Subcutaneous abdominal adipose tissue (tissue), 5 donors: Measurements from ENCODE around the gene TRH.
A peak's percentile ranks its signal among the peaks of the same experiment; 100 is the strongest.
"Not testable (repeated sequence)": the region's sequence is repeated elsewhere in the genome, so short reads cannot be mapped to it uniquely, and the experiment has no call there.

Source experiments
- H3K27ac ChIP-seq: one replicate; pipeline ENCODE4 v1.7.0; 2013; ENCODE audit warnings: low read depth, mild to moderate bottlenecking, inconsistent platforms, low read length, moderate library complexity
- H3K27me3 ChIP-seq, 5 donors: one replicate each; pipeline ENCODE4 v1.7.0; 2013; ENCODE audit warnings: low read length in 5 of 5, inconsistent platforms in 1 of 5; ENCODE audit not compliant: control insufficient read depth in 5 of 5, insufficient read depth in 4 of 5
- H3K36me3 ChIP-seq, 5 donors: one replicate each; pipeline ENCODE4 v1.7.0; 2013; ENCODE audit warnings: low read length in 5 of 5; ENCODE audit not compliant: control insufficient read depth in 5 of 5, insufficient read depth in 5 of 5
- H3K4me1 ChIP-seq, 5 donors: one replicate each; pipeline ENCODE4 v1.7.0; 2013; ENCODE audit warnings: low read length in 5 of 5, mild to moderate bottlenecking in 3 of 5, moderate library complexity in 1 of 5; ENCODE audit not compliant: control insufficient read depth in 5 of 5, insufficient read depth in 5 of 5
- H3K4me3 ChIP-seq, 5 donors: one replicate each; pipeline ENCODE4 v1.7.0; 2013; ENCODE audit warnings: low read length in 5 of 5, low read depth in 1 of 5
- H3K9ac ChIP-seq, 5 donors: one replicate each; pipeline ENCODE4 v1.7.0; 2013; ENCODE audit warnings: low read length in 5 of 5, mild to moderate bottlenecking in 4 of 5, moderate library complexity in 3 of 5
- H3K9me3 ChIP-seq, 5 donors: one replicate each; pipeline ENCODE4 v1.7.0; 2013; ENCODE audit warnings: low read length in 5 of 5; ENCODE audit not compliant: control insufficient read depth in 5 of 5
- donor health status: healthy.
- donor health status: healthy.
- donor health status: healthy.
- donor health status: healthy.
- donor health status: healthy.

TRH gene

DNA sequence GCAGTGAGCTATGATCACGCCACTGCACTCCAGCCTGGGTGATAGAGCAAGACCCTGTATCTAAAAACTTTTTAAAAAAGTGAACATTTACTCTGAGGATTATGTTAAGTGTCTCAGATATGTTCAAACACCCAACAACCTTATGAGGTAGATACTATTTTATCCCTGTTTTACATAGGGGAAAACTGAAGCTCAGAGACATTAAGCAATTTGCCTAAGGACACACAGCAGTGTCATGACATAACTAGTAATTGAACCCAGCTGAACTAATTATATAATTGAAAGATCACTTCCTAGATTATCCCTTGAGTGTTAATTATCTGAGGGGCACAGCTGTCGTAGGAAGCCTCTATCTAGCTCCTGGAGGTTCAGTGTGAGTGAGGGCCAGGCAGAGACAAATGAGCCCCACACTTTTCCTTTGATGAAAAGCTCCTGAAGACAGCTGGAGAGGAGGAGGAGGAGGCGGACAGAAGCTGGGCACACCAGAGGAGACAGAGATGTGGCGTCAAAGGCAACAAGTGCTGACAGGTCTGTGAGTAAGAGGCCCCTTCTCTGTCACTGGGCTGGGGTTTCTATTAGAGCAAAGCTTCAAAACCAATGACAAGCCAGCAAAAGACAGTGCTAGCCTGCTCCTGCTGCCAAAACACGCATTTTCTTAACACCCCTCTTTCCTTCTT is 20.5 kb downstream of the TRH start:
- Histone ChIP-seq H3K27me3 (peaks cover 0 to 5% (median 4%) of the 10 kb centered on the region in 5 donors), H3K9ac (no peak overlapping the region), H3K4me3 (no peak overlapping the region), H3K27ac (no peak overlapping the region), H3K9me3 (peaks cover 0 to 4% (median 0%) of the 10 kb centered on the region in 5 donors), H3K4me1 (no peaks in the 10 kb centered on the region), H3K36me3 (no peaks in the 10 kb centered on the region)

DNA sequence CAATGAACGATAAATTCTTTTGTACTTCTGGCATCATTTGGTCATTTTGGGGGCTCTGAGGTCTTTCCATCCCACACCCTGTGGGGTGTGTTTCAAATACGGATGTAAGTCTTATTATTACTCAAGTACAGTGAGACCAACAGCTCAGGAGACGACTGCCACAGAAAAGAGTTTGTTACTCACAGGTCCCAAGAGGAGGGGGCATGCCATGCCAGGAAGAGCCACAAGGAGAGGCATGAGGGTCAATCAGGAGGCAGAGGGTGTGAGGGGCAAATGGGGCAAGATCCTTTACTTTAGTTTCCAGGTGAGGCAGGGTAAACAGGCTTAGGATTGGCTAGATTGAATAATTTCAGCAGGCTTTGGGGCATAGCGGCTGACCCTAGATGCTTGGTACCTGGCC is 21.6 kb downstream of the TRH start:
- Histone ChIP-seq H3K9ac (no peak overlapping the region), H3K9me3 (peaks cover 0 to 1% (median 0%) of the 10 kb centered on the region in 5 donors), H3K27me3 (peaks cover 0 to 5% (median 3%) of the 10 kb centered on the region in 5 donors), H3K4me3 (no peak overlapping the region), H3K27ac (no peak overlapping the region), H3K4me1 (no peaks in the 10 kb centered on the region), H3K36me3 (no peaks in the 10 kb centered on the region)

DNA sequence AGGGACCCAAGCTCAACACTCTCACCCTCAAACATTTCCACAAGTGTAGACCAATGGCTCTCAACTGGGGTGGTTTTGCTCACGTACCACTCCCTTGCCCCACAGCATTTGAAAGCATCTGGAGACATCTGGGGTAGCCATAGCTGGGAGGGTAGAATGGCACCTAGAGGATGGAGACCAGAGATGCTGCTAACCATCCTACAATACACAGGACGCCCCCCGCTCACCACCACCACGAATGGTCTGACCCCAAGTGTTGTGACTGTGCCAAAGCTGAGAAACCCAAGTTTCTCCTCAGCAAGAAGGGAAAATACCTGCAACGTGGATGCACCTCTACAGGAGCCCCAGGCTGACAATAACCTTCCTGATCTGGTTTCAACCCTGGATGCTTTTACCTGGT is 24.7 kb downstream of the TRH start:
- not testable (repeated sequence) for H3K9ac ChIP-seq, H3K27ac ChIP-seq

DNA sequence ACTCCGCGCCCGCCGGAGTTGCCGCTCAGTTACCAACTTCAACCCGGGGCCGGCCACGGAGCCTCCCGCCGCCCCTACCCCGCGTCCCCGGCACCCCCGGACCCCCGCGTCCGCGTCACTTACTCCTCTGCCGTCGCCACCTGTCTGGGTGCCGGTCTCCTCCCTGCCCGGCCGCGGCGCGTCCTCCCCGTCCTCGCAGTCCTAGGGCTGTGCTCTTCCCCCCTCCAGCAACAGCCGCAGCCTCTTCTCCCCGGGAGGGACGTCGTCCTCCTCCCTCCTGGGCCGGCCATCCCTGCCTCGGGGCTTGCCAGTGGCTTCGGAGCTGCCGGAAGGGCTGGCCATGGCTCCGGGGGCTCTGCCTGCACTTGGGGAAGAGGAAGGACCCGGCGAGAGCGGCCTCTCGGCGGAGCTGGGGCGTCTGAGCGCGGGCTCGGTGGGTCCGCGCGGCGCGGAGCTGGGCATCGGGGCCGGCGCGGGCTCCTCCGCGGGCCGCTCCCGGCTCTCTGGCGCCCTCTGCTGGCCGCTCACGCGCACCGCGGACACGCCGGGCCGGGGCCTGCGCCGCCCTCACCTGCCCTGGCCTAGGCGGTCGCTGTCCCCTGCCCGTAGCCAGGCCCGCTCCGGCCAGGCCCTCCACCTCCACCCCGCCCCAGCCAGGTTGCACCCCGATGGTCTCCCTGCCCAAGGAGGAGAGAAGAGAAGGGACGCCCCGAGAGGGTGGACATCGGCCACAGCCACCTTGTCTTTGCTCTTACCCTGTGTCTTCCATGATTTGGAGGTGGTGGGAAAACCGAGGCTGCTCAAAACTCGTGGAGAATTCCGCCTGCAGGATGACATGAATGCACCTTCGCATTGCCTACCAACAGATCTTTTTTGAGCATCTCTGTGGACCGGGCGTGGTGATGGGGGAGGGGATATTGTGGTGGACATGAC is 28.4 kb downstream of the TRH start:
- not testable (repeated sequence) for H3K36me3 ChIP-seq, H3K9ac ChIP-seq, H3K27me3 ChIP-seq, H3K9me3 ChIP-seq, H3K4me1 ChIP-seq, H3K27ac ChIP-seq
- H3K4me3 ChIP-seq: peak overlapping the region in 4 of 5 donors; percentile 36 to 55 (median 48)

More for the DNA sequence above, 24.7 kb downstream of the TRH start:
- not testable (repeated sequence) for H3K36me3 ChIP-seq, H3K27me3 ChIP-seq, H3K4me1 ChIP-seq, H3K4me3 ChIP-seq, H3K9me3 ChIP-seq

DNA sequence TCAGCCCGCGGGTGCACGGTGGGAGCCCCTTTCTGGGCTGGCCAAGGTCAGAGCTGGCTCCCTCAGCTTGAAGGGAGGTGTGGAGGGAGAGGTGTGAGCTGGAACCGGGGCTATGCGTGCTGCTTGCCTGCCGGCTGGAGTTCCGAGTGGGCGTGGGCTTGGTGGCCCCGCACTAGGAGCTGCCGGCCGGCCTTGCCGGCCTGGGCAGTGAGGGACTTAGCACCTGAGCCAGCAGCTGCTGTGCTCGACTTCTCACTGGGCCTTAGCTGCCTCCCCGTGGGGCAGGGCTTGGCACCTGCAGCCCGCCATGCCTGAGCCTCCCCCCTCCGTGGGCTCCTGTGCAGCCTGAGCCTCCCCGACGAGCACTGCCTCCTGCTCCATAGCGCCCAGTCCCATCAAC is 36.0 kb downstream of the TRH start:
- H3K4me1 ChIP-seq: peaks cover 0 to 5% (median 0%) of the 10 kb centered on the region in 5 donors
- no peak overlapping the region for H3K4me3 ChIP-seq
- no peaks in the 10 kb centered on the region for H3K9me3 ChIP-seq
- H3K27ac ChIP-seq: no peak overlapping the region
- no peak overlapping the region for H3K9ac ChIP-seq
- peaks cover 0 to 7% (median 0%) of the 10 kb centered on the region in 5 donors for H3K27me3 ChIP-seq
- no peaks in the 10 kb centered on the region for H3K36me3 ChIP-seq

DNA sequence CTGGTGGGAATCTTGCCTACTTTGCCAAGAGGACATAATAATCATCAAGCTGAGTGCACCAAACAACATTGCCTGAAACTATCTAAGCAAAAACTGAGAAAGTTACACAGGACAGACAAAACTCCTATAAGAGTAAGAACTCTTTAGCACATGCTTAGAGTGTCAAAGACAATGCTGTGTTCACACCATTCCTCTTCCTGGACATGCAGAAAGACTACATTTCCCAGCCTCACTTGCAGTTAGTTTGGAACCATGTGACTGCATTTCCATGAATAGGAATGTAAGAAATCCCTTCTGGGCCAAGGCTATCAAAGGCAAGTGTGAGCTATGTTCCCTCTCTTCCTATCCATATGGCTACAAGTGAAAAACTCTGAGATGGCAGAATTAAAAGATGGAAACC is 37.6 kb downstream of the TRH start:
- not testable (repeated sequence) for H3K4me3 ChIP-seq, H3K4me1 ChIP-seq, H3K9me3 ChIP-seq, H3K27me3 ChIP-seq, H3K36me3 ChIP-seq, H3K27ac ChIP-seq, H3K9ac ChIP-seq

DNA sequence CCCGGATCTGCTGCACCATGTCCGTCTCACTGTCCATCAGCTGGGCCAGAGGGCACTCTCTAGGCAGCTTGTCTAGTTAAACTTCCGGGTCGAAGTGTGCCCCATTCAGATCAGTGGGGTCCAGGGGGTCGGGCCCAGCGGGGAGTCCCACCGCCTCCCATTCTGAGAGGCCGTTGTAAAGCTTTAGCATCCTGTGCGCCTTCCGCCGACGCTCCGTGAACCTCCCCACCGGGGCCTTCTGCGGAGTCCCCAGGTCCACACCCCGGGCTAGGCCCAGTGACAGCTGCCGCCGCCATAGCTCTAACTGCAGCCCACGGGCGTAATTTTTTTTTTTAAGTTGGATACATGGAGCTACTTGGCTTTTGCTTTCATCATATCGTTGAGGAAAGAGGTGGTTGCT is 38.7 kb downstream of the TRH start:
- H3K36me3 ChIP-seq, H3K27me3 ChIP-seq, H3K9ac ChIP-seq, H3K4me1 ChIP-seq, H3K27ac ChIP-seq, H3K4me3 ChIP-seq, H3K9me3 ChIP-seq: not testable (repeated sequence)

DNA sequence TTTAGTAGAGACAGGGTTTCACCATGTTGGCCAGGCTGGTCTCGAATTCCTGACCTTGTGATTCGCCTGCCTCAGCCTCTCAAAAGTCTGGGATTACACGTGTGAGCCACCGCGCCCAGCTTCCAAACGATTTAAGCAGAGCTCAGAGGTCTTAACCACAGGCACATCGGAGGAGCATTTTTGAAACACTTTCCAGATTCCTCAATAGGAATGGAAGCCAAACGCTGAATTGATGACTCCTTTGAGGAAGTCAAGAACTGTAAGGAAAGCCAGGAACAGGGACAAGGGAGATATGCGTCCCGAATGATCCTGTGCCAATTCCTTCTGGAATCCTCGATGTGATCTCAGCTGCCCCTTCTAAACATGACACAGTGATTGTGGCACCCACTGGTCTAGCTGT is 40.0 kb downstream of the TRH start:
- Histone ChIP-seq H3K4me1 (peaks cover 0 to 5% (median 0%) of the 10 kb centered on the region in 5 donors), H3K36me3 (no peaks in the 10 kb centered on the region), H3K27ac (no peak overlapping the region), H3K9ac (no peak overlapping the region), H3K4me3 (no peak overlapping the region), H3K9me3 (no peaks in the 10 kb centered on the region), H3K27me3 (peaks cover 0 to 4% (median 0%) of the 10 kb centered on the region in 5 donors)

DNA sequence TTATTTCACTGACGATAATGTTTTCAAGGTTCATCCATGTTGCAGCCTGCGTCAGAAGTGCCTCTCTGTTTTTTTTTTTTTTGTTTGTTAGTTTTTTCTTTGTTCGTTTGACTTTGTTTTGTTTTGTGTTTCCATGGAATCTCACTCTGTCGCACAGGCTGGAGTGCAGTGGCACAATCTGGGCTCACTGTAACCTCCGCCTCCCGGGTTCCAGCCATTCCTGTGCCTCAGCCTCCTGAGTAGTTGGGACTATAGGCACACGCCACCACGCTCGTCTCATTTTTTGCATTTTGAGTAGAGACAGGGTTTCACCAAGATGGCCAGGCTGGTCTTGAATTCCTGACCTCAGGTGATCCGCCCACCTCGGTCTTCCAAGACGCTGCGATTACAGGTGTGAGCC is 43.1 kb downstream of the TRH start:
- H3K27me3 ChIP-seq, H3K9me3 ChIP-seq, H3K4me1 ChIP-seq, H3K36me3 ChIP-seq, H3K27ac ChIP-seq, H3K4me3 ChIP-seq, H3K9ac ChIP-seq: not testable (repeated sequence)

DNA sequence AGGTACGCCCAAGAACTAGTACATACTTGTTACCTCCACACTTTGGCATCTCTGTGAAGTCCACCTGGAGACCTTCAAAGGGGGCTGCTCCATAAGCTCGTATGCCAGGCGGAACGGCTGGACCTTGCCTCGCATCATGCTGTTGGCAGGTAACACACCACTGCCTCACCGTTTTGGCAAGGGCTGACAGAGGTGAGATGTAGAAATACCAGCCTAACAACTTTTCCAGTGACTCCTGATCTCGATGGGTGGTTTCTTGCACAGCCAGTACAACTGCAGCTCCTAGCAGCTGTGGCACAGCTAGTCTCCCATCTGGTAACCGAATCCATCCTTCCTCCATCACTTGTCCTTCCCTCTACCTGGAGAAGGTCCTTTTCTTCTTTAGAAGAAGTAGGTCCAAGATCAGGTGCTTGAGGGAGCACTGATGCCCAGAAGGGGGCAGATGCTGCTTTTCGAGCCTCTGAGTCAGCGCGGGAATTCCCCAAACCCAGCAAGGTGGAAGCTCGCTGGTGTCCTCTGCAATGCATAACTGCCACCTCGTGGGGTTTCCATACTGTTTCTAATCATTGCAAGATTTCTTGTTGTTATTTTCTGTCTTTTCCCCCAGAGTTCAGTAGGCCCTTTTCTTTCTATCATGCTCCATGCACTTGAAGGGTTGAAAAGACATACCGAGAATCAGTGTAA is 51.8 kb downstream of the TRH start:
- H3K27me3 ChIP-seq, H3K9ac ChIP-seq, H3K4me3 ChIP-seq, H3K36me3 ChIP-seq, H3K9me3 ChIP-seq, H3K4me1 ChIP-seq, H3K27ac ChIP-seq: not testable (repeated sequence)
